GM12878 (cell line): ENCODE measurements around the gene DGKB. TPM values are rescaled to one million over a fixed set of nuclear protein-coding genes. Genes with fewer than 3 reads are reported as not detected.

ENCODE experiments used
- ATAC-seq: fragments of 200-7000 bp; cut with Tn5 transposase; 3 replicates; pipeline ENCODE4 v1.9.1; 2020; ENCODE audit warnings: mild to moderate bottlenecking, moderate library complexity
- BruUV-seq: library from RNA; stranded (reverse); fragments of 400-500 nt; replicated peaks from 2 replicates; lab custom pipeline; 2021; lab: Mats Ljungman, UMichigan
- CTCF ChIA-PET: fragments of 300-600 bp; sonication (Branson Sonifier 250); formaldehyde crosslinking; extraction: SDS; loops from one replicate; lab custom pipeline; 2021; ENCODE audit warnings: inconsistent platforms; lab: Yijun Ruan, JAX
- POLR2A ChIA-PET: fragments of 350-600 bp; formaldehyde crosslinking; extraction: SDS; loops from one replicate; lab custom pipeline; 2021; ENCODE audit warnings: inconsistent platforms; lab: Charles Lee
- RAD21 ChIA-PET: fragments of 300-600 bp; sonication (Branson Sonifier 250); formaldehyde crosslinking; loops from one replicate; lab custom pipeline; 2023; ENCODE audit warnings: antibody characterized with exemption; ENCODE audit not compliant: unreplicated experiment; lab: Charles Lee
- SMC1A ChIA-PET: fragments of 300-600 bp; sonication (Branson Sonifier 250); formaldehyde crosslinking; loops from one replicate; lab custom pipeline; 2023; ENCODE audit not compliant: unreplicated experiment, uncharacterized antibody; lab: Charles Lee
- DNase-seq: peaks from one replicate; pipeline ENCODE4 v3.0.0-alpha.2; 2011; ENCODE audit warnings: low read depth, low spot score
- FAIRE-seq: peaks from 3 replicates; lab custom pipeline; 2011; peaks lifted over from hg19 to GRCh38; lab: Jason Lieb, UNC
- H2AFZ ChIP-seq: 2 replicates; pipeline ENCODE4 v1.6.0; 2011; ENCODE audit warnings: low read depth, low read length, control low read depth; ENCODE audit not compliant: control insufficient read depth
- H3K27ac ChIP-seq: 2 replicates; pipeline ENCODE4 v1.5.1; 2011; ENCODE audit warnings: control low read depth; ENCODE audit not compliant: control insufficient read depth, insufficient read depth
- H3K27me3 ChIP-seq, 2 experiments: replicated peaks in 1 of 2; 2 replicates each; pipeline versions ENCODE4 v1.6.0 to v1.6.1; 2011; ENCODE audit warnings: low read length in 1 of 2; ENCODE audit not compliant: control insufficient read depth in 2 of 2, insufficient read depth in 2 of 2
- H3K36me3 ChIP-seq, 2 experiments: 2 replicates each; pipeline ENCODE4 v1.5.1; 2011; ENCODE audit warnings: low read length in 1 of 2; ENCODE audit not compliant: control insufficient read depth in 2 of 2, insufficient read depth in 2 of 2
- H3K4me1 ChIP-seq: 2 replicates; pipeline ENCODE4 v1.6.1; 2011; ENCODE audit warnings: mild to moderate bottlenecking, low read length, moderate library complexity, mixed read lengths; ENCODE audit not compliant: control insufficient read depth, insufficient read depth
- H3K4me2 ChIP-seq: 2 replicates; pipeline ENCODE4 v1.6.0; 2011; ENCODE audit warnings: control low read depth; ENCODE audit not compliant: control insufficient read depth, insufficient read depth
- H3K4me3 ChIP-seq: fragments of 200-600 bp; sonication (generic); 2 replicates; pipeline ENCODE4 v1.5.1; 2016
- H3K79me2 ChIP-seq: 2 replicates; pipeline ENCODE4 v1.6.0; 2011; ENCODE audit warnings: low read length; ENCODE audit not compliant: control insufficient read depth, insufficient read depth
- H3K9ac ChIP-seq: 2 replicates; pipeline ENCODE4 v1.8.0; 2011; ENCODE audit warnings: low read length, control low read depth, mixed read lengths; ENCODE audit not compliant: control insufficient read depth, insufficient read depth
- H3K9me3 ChIP-seq: replicated peaks from 3 replicates; pipeline ENCODE4 v1.5.1; 2011; ENCODE audit warnings: mild to moderate bottlenecking, low read length; ENCODE audit not compliant: control insufficient read depth, insufficient read depth
- H4K20me1 ChIP-seq: 2 replicates; pipeline ENCODE4 v1.6.0; 2011; ENCODE audit not compliant: control insufficient read depth, insufficient read depth
- BCL11A ChIP-seq: IDR thresholded peaks from 2 replicates; pipeline ENCODE4 v1.6.1; 2011; ENCODE audit warnings: low read depth, low read length
- BHLHE40 ChIP-seq, 2 experiments: fragments of 450-650 bp in 1 of 2; IDR thresholded peaks; 2 replicates each; pipeline ENCODE4 v1.6.1; 2011 to 2017; ENCODE audit warnings: low read depth in 2 of 2, borderline replicate concordance in 1 of 2, improper control_type of control experiment in 1 of 2, low read length in 1 of 2, mild to moderate bottlenecking in 1 of 2
- CBFB ChIP-seq: IDR thresholded peaks from 2 replicates; pipeline ENCODE4 v1.6.1; 2016; ENCODE audit warnings: antibody characterized with exemption, low read depth
- FOS ChIP-seq: IDR thresholded peaks from 3 replicates; pipeline ENCODE4 v1.6.1; 2011; ENCODE audit warnings: borderline replicate concordance; ENCODE audit not compliant: insufficient read length; ENCODE audit errors: extremely low read depth
- FOXM1 ChIP-seq: IDR thresholded peaks from 2 replicates; pipeline ENCODE4 v1.6.1; 2012; ENCODE audit warnings: low read depth, mild to moderate bottlenecking, inconsistent platforms, low read length, moderate library complexity
- MTA2 ChIP-seq: fragments of 450-650 bp; IDR thresholded peaks from 2 replicates; pipeline ENCODE4 v1.6.1; 2016; ENCODE audit warnings: low read depth, mild to moderate bottlenecking, moderate library complexity
- MYB ChIP-seq: fragments of 150-350 bp; IDR thresholded peaks from 2 replicates; pipeline ENCODE4 v1.6.1; 2014; ENCODE audit warnings: mild to moderate bottlenecking, low read depth, low read length, borderline replicate concordance
- NFYA ChIP-seq: IDR thresholded peaks from 2 replicates; pipeline ENCODE4 v1.6.1; 2011; ENCODE audit warnings: low read depth, mild to moderate bottlenecking, low read length, improper control_type of control experiment, borderline replicate concordance
- PAX8 ChIP-seq: fragments of 450-650 bp; IDR thresholded peaks from 2 replicates; pipeline ENCODE4 v1.6.1; 2017; ENCODE audit warnings: mild to moderate bottlenecking, moderate library complexity
- SP1 ChIP-seq: IDR thresholded peaks from one replicate; pipeline ENCODE4 v1.6.1; 2011; ENCODE audit warnings: low read depth, low read length
- SREBF1 ChIP-seq: IDR thresholded peaks from 2 replicates; pipeline ENCODE4 v1.6.1; 2012; ENCODE audit warnings: mild to moderate bottlenecking, low read length
- TBL1XR1 ChIP-seq: IDR thresholded peaks from 2 replicates; pipeline ENCODE4 v1.6.1; 2012; ENCODE audit warnings: low read depth, low read length, improper control_type of control experiment
- TCF12 ChIP-seq: IDR thresholded peaks from 2 replicates; pipeline ENCODE4 v1.6.1; 2011; ENCODE audit warnings: low read depth, mild to moderate bottlenecking, low read length
- ZBTB11 ChIP-seq: fragments of 450-650 bp; formaldehyde crosslinking; IDR thresholded peaks from 2 replicates; pipeline ENCODE4 v1.5.0; 2022; ENCODE audit warnings: mild to moderate bottlenecking, missing genetic modification characterization
- ZNF207 ChIP-seq: fragments of 450-650 bp; IDR thresholded peaks from 2 replicates; pipeline ENCODE4 v1.6.1; 2014; ENCODE audit warnings: antibody characterized with exemption, mild to moderate bottlenecking, borderline replicate concordance
- WGBS: methylation state at CpG from one replicate; pipeline ENCODE4 v1.1.6; 2016; ENCODE audit warnings: low lambda C conversion rate; ENCODE audit not compliant: insufficient replicate concordance, insufficient coverage; ENCODE audit errors: missing lambda C conversion rate; 5-methylcytosine and 5-hydroxymethylcytosine counted together
- in situ Hi-C: fragments of 300-500 bp; cut with MboI; formaldehyde crosslinking; loops from 9 replicates; pipeline ENCODE4 v1.14.3; 2018; ENCODE audit warnings: mixed read lengths
- intact Hi-C: fragments of 100-400 bp; cut with micrococcal nuclease; formaldehyde crosslinking; loops from one replicate; pipeline ENCODE4 v1.14.2; 2022; ENCODE audit not compliant: unreplicated experiment
- polyA plus RNA-seq, 11 experiments: library from polyadenylated mRNA; depleted of rRNA in 4 of 11; unstranded in 6 of 11; stranded (reverse) in 5 of 11; fragments of >200 nt; fragmentation: Nextera tagmentation in 4 of 11; fragmentation: Illumina TruSeq in 1 of 11; extraction: Ambion mirVana in 4 of 11; extraction: Trizol in 1 of 11; gene quantifications; 1 replicate in 1 of 11; 2 replicates in 10 of 11; pipeline versions ENCODE4 v1.2.1 to v1.2.3, GENCODE V29; 2011 to 2016; ENCODE audit warnings: inconsistent platforms in 2 of 11, missing spikeins in 2 of 11, low read depth in 1 of 11
- total RNA-seq, 4 experiments: library from RNA; depleted of rRNA in 3 of 4; stranded (reverse); fragments of >200 nt in 3 of 4; fragmentation: Illumina TruSeq in 1 of 4; extraction: Trizol in 1 of 4; gene quantifications; 2 replicates each; pipeline versions ENCODE4 v1.2.1 to v1.2.3, GENCODE V29; 2013 to 2021

Gene DGKB
- total and polyA plus RNA-seq, 10 of the 15 experiments (the other 5 are each of a cell fraction or from before 2014, with no cell fraction given), result 0.02 to 0.10 (median 0.04) TPM; not detected in 6

- SMC1A ChIA-PET, result no interaction called here
- RAD21 ChIA-PET, result no interaction called here
- CTCF ChIA-PET, result interaction anchor here (0.6 kb wide), 1 partner anchor 672 kb away, joined by 4 read pairs; no protein-coding TSS in a partner anchor
- H3K4me1 ChIP-seq, result no peaks in the 10 kb centered on the region
- no peak overlapping the region for H3K27ac ChIP-seq
- no peak overlapping the region for H3K9ac ChIP-seq
- ATAC-seq (no peak), DNase-seq (no peak)
- no peak overlapping the region for H2AFZ ChIP-seq
- H3K79me2 ChIP-seq, result no peaks in the 10 kb centered on the region
- TF ChIP-seq MYB (no peak), NFYA (no peak), BCL11A (no peak), TBL1XR1 (no peak), FOS (no peak), BHLHE40 (IDR thresholded peaks at IDR 0.05; ENCODE audit: borderline replicate concordance in 1 of 2, low read depth in 2 of 2, low read length in 1 of 2) (no peak), MTA2 (no peak), PAX8 (no peak), CBFB (no peak), SP1 (no peak)
- TF ChIP-seq, all 136 proteins: peak for 0
- Histone ChIP-seq H4K20me1 (no peaks in the 10 kb centered on the region), H3K9me3 (no peaks in the 10 kb centered on the region), H3K4me2 (no peak overlapping the region), H3K36me3 (no peaks in the 10 kb centered on the region), H3K27me3 (no peaks in the 10 kb centered on the region), H3K4me3 (no peak overlapping the region)
- POLR2A ChIA-PET, result no interaction called here
- in situ Hi-C loops (no loop called here), intact Hi-C loops (no loop called here)
- 35% methylated on average over 1 of the region's 1 CpG for WGBS
- no TSS peak for BruUV-seq
- no peak for FAIRE-seq
Measured at GRCh38 chr7:14156436-14156835, 746.1 kb downstream of the DGKB start.

GRCh38 chr7:14148974-14149373, 753.6 kb downstream of the DGKB start:
- H3K4me3 ChIP-seq, result no peak overlapping the region
- no peaks in the 10 kb centered on the region for H4K20me1 ChIP-seq
- no peak overlapping the region for H3K9ac ChIP-seq
- ChIA-PET RAD21 (no interaction called here), POLR2A (no interaction called here), CTCF (no interaction called here), SMC1A (no interaction called here)
- no peak for DNase-seq
- no peak overlapping the region for H2AFZ ChIP-seq
- no peaks in the 10 kb centered on the region for H3K27me3 ChIP-seq
- 16% methylated on average over 5 of the region's 5 CpGs for WGBS
- no peak overlapping the region for H3K27ac ChIP-seq
- intact Hi-C loops (no loop called here), in situ Hi-C loops (no loop called here)
- H3K79me2 ChIP-seq, result no peaks in the 10 kb centered on the region
- no peak for FAIRE-seq
- ATAC-seq, result no peak
- H3K9me3 ChIP-seq, result no peaks in the 10 kb centered on the region
- no peak overlapping the region for H3K4me2 ChIP-seq
- no peaks in the 10 kb centered on the region for H3K36me3 ChIP-seq
- no TSS peak for BruUV-seq
- H3K4me1 ChIP-seq, result no peaks in the 10 kb centered on the region
- no peak for TF ChIP-seq ZNF207
- TF ChIP-seq FOXM1, result no peak
- no peak for TF ChIP-seq ZBTB11 (CRISPR knock-in tag)
- no peak for TF ChIP-seq TCF12
- TF ChIP-seq SREBF1, result no peak
